ENCODE data around the gene ABAT. TPM values are rescaled to one million over a fixed set of nuclear protein-coding genes. Genes with fewer than 3 reads are reported as not detected.

Gene ABAT
- total and polyA plus RNA-seq, 4 donors, result 4.4 to 14.0 (median 7.1) TPM

- Histone ChIP-seq H3K4me1 (ENCODE audit: control insufficient read depth in 5 of 5, insufficient read depth in 5 of 5, low read length in 5 of 5) (no peaks in the 10 kb centered on the region), H3K27ac (ENCODE audit: low read depth in 1 of 2, low read length in 1 of 2) (no peak overlapping the region), H3K4me3 (no peak overlapping the region), H3K9me3 (ENCODE audit: control insufficient read depth in 4 of 4, insufficient read depth in 3 of 4, low read length in 3 of 4) (no peaks in the 10 kb centered on the region), H3K27me3 (ENCODE audit: control insufficient read depth in 3 of 3, insufficient read depth in 3 of 3, low read length in 2 of 3) (no peaks in the 10 kb centered on the region), H3K9ac (ENCODE audit: insufficient read depth in 1 of 2, low read length in 2 of 2) (no peak overlapping the region), H3K36me3 (ENCODE audit: control insufficient read depth in 4 of 4, insufficient read depth in 4 of 4, low read length in 4 of 4) (peaks cover 0 to 7% (median 5%) of the 10 kb centered on the region in 4 donors)
- DNase-seq (no peak), ATAC-seq (ENCODE audit: insufficient read depth, low FRiP score) (no peak)
- no peak for TF ChIP-seq CTCF (IDR thresholded peaks at IDR 0.05; ENCODE audit: control extremely low read depth, extremely low read depth)
- WGBS, 2 donors, result 90 to 91% methylated on average over 5 of the region's 5 CpGs
These were observed 6.3 kb upstream of the ABAT start for GRCh38 chr16:8668113-8668512.

DNA sequence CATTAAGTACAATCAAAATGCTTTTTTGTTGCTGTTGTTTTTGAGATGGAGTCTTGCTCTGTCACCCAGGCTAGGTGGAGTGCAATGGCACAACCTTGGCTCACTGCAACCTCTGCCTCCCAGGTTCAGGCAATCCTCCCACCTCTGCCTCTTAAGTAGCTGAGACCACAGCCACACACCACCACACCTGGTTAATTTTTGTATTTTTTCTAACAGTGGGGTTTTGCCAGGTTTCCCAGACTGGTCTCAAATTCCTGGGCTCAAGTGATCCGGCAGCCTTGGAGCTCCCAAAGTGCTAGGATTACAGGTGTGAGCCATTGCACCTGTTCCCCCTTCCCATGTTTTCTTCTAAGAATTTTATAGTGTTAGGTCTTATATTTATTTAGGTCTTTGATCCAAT, 4.9 kb upstream of the ABAT start:
- H3K9me3 ChIP-seq (ENCODE audit: control insufficient read depth in 4 of 4, insufficient read depth in 3 of 4, low read length in 3 of 4), result no peaks in the 10 kb centered on the region
- TF ChIP-seq CTCF (IDR thresholded peaks at IDR 0.05; ENCODE audit: control extremely low read depth, extremely low read depth), result no peak
- no peak overlapping the region for H3K4me3 ChIP-seq
- H3K27ac ChIP-seq (ENCODE audit: low read depth in 1 of 2, low read length in 1 of 2), result no peak overlapping the region
- 88 to 91% methylated on average over 1 of the region's 1 CpG for WGBS, 2 donors
- DNase-seq (no peak), ATAC-seq (ENCODE audit: insufficient read depth, low FRiP score) (no peak)
- peaks cover 0 to 4% (median 0%) of the 10 kb centered on the region in 5 donors for H3K4me1 ChIP-seq (ENCODE audit: control insufficient read depth in 5 of 5, insufficient read depth in 5 of 5, low read length in 5 of 5)
- peaks cover 0 to 7% (median 3%) of the 10 kb centered on the region in 4 donors for H3K36me3 ChIP-seq (ENCODE audit: control insufficient read depth in 4 of 4, insufficient read depth in 4 of 4, low read length in 4 of 4)
- H3K9ac ChIP-seq (ENCODE audit: insufficient read depth in 1 of 2, low read length in 2 of 2), result no peak overlapping the region
- H3K27me3 ChIP-seq (ENCODE audit: control insufficient read depth in 3 of 3, insufficient read depth in 3 of 3, low read length in 2 of 3), result no peaks in the 10 kb centered on the region

DNA sequence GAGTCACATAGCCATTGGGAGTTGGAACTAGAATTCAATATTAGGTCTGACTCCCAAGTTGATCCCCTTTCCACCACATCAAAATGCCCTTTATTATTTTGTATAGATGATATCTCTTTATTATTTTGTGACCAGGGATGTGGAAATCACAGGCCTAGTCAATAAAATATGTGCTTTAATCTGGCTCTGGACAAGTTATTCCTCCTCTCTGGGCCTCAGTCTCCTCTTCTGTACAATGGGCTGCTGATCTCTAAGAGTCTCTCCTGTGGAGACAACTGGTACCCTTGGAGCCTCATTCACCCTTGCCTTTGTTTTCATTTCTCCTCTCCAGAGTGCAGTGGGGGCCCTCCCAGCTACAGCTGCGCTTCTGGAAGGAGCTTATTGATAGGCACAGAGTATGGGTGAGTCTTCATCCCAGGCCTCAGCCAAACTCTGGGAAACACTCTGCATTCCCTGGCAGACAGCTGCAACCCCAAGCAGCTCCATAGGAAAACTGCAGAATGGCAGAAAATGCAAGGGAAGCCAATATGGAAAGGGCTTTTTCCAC, 4.3 kb upstream of the ABAT start:
- no peak for TF ChIP-seq CTCF (IDR thresholded peaks at IDR 0.05; ENCODE audit: control extremely low read depth, extremely low read depth)
- no peaks in the 10 kb centered on the region for H3K27me3 ChIP-seq (ENCODE audit: control insufficient read depth in 3 of 3, insufficient read depth in 3 of 3, low read length in 2 of 3)
- 89 to 91% methylated on average over 1 of the region's 1 CpG for WGBS, 2 donors
- DNase-seq (no peak), ATAC-seq (ENCODE audit: insufficient read depth, low FRiP score) (no peak)
- H3K27ac ChIP-seq (ENCODE audit: low read depth in 1 of 2, low read length in 1 of 2), result no peak overlapping the region
- H3K9ac ChIP-seq (ENCODE audit: insufficient read depth in 1 of 2, low read length in 2 of 2), result no peak overlapping the region
- H3K4me3 ChIP-seq, result no peak overlapping the region
- H3K36me3 ChIP-seq (ENCODE audit: control insufficient read depth in 4 of 4, insufficient read depth in 4 of 4, low read length in 4 of 4), result peaks cover 0 to 7% (median 1%) of the 10 kb centered on the region in 4 donors
- H3K9me3 ChIP-seq (ENCODE audit: control insufficient read depth in 4 of 4, insufficient read depth in 3 of 4, low read length in 3 of 4), result no peaks in the 10 kb centered on the region
- H3K4me1 ChIP-seq (ENCODE audit: control insufficient read depth in 5 of 5, insufficient read depth in 5 of 5, low read length in 5 of 5), result peaks cover 0 to 9% (median 0%) of the 10 kb centered on the region in 5 donors
